AG04450 (cell line): ENCODE data around the gene LOC128125822.
"Not testable (repeated sequence)": the region's sequence is repeated elsewhere in the genome, so short reads cannot be mapped to it uniquely, and the experiment has no call there.

ENCODE experiments used
- CTCF ChIA-PET: fragments of 300-600, 350-600 bp; formaldehyde crosslinking; extraction: SDS; loops from one replicate; lab custom pipeline; 2022; ENCODE audit warnings: antibody characterized with exemption, inconsistent platforms; lab: Charles Lee
- POLR2A ChIA-PET: fragments of 350-600 bp; formaldehyde crosslinking; extraction: SDS; loops from one replicate; lab custom pipeline; 2021; ENCODE audit warnings: antibody characterized with exemption, inconsistent platforms; lab: Yijun Ruan, JAX
- DNase-seq: peaks from one replicate; pipeline ENCODE4 v3.0.0-alpha.2; 2011; ENCODE audit warnings: low read depth, low spot score
- H3K27ac ChIP-seq: one replicate; pipeline ENCODE4 v1.5.1; 2012; ENCODE audit warnings: low read depth, low read length, control low read depth
- H3K27me3 ChIP-seq: one replicate; pipeline ENCODE4 v1.6.0; 2012; ENCODE audit warnings: low read length; ENCODE audit not compliant: control insufficient read depth, insufficient read depth
- H3K4me3 ChIP-seq: 2 replicates; pipeline ENCODE4 v1.5.1; 2011; ENCODE audit warnings: mild to moderate bottlenecking, low read depth, low read length, control low read depth
- H3K9me3 ChIP-seq: 2 replicates; pipeline ENCODE4 v1.5.1; 2012; ENCODE audit warnings: low read length; ENCODE audit not compliant: control insufficient read depth, insufficient read depth
- TF ChIP-seq, protein P1 (sequence below): IDR thresholded peaks from 2 replicates; pipeline ENCODE4 v1.5.1; 2011; ENCODE audit warnings: low read depth, low read length, control low read depth, inconsistent platforms

Gene LOC128125822

DNA sequence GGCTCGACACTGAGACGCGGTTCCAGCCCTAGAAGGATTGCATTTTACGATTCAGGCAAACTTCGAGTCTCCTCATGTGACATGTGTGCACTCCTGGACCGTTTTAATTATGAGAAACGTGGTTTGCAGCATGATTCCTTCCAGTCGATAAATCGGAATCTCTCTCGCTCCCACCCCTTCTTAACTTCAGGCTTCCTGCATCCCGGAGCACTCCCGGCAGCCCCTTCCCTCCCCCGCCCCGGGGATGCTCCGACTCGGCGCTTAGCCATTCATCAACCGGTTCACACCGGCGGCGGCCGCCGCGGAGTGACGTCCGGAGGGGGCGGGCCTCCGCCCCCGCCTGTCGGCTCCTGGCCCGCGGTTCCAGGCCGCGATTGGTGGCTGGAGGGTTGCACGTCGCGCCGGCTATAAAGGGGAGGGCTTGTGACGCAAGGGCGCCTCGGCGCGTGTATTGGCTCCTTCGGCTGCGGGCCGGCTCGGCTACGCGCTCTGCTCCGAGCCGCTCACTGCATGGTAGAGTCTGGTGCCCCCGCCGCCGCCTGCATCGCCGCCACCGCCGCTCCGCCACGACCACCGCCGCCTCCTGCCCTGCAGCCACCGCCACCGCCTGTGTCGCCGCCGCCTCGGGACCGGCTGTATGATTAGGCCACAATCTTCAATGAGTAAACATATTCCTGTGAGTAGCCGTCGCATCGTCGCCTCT, at the start of gene LOC128125822, which contains the start of gene PTP4A1:
Gene LOC128125822, plus strand, starts transcription at position 437 of the 703 bp plus-strand sequence.
Gene PTP4A1, plus strand, starts transcription at position 437 of the 703 bp plus-strand sequence. CDS start 4,401 bp downstream, outside the sequence.
- POLR2A ChIA-PET: no interaction called here
- peak; percentile 96 for DNase-seq

GRCh38 chr6:63522911-63523287, 49.4 kb upstream of the LOC128125822 start:
- CTCF ChIA-PET: interaction anchor here (0.6 kb wide), 1 partner anchor 81 kb away, joined by 3 read pairs; no protein-coding TSS in a partner anchor
- POLR2A ChIA-PET, H3K27me3 ChIP-seq, DNase-seq, H3K4me3 ChIP-seq, H3K9me3 ChIP-seq, H3K27ac ChIP-seq: not testable (repeated sequence)

More for the DNA sequence above, at the start of gene LOC128125822, which contains the start of gene PTP4A1:
- Histone ChIP-seq H3K9me3 (peaks cover 2% of the 10 kb centered on the region; the same call in 1 of the 2 replicates), H3K27ac (peak within 1 kb of the TSS; percentile 94), H3K4me3 (peak within 1 kb of the TSS; percentile 86), H3K27me3 (no peaks in the 10 kb centered on the region)
- TF ChIP-seq, protein P1, sequence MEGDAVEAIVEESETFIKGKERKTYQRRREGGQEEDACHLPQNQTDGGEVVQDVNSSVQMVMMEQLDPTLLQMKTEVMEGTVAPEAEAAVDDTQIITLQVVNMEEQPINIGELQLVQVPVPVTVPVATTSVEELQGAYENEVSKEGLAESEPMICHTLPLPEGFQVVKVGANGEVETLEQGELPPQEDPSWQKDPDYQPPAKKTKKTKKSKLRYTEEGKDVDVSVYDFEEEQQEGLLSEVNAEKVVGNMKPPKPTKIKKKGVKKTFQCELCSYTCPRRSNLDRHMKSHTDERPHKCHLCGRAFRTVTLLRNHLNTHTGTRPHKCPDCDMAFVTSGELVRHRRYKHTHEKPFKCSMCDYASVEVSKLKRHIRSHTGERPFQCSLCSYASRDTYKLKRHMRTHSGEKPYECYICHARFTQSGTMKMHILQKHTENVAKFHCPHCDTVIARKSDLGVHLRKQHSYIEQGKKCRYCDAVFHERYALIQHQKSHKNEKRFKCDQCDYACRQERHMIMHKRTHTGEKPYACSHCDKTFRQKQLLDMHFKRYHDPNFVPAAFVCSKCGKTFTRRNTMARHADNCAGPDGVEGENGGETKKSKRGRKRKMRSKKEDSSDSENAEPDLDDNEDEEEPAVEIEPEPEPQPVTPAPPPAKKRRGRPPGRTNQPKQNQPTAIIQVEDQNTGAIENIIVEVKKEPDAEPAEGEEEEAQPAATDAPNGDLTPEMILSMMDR: no peak
- CTCF ChIA-PET: no interaction called here

DNA sequence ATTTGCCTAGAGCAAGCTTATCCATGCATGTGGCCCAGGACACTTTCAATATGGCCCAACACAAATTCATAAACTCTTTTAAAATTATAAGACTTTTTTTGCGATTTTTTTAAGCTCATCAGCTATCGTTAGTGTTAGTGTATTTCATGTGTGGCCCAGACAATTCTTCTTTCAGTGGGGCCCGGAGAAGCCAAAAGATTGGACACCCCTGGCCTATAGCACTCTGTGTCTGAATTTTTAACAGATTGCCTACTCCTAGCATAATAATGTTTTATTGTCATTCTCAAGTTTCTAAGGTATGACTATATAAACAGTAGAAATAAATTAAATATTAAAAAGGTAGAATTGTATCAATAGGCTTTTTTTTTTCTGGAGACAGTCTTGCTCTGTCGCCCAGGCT, 48.6 kb upstream of the LOC128125822 start:
- TF ChIP-seq, protein P1: no peak
- H3K27ac ChIP-seq: no peak overlapping the region
- H3K4me3 ChIP-seq: no peak overlapping the region
- no peaks in the 10 kb centered on the region for H3K27me3 ChIP-seq
- DNase-seq: no peak
- POLR2A ChIA-PET: no interaction called here
- CTCF ChIA-PET: no interaction called here
- H3K9me3 ChIP-seq: no peaks in the 10 kb centered on the region

DNA sequence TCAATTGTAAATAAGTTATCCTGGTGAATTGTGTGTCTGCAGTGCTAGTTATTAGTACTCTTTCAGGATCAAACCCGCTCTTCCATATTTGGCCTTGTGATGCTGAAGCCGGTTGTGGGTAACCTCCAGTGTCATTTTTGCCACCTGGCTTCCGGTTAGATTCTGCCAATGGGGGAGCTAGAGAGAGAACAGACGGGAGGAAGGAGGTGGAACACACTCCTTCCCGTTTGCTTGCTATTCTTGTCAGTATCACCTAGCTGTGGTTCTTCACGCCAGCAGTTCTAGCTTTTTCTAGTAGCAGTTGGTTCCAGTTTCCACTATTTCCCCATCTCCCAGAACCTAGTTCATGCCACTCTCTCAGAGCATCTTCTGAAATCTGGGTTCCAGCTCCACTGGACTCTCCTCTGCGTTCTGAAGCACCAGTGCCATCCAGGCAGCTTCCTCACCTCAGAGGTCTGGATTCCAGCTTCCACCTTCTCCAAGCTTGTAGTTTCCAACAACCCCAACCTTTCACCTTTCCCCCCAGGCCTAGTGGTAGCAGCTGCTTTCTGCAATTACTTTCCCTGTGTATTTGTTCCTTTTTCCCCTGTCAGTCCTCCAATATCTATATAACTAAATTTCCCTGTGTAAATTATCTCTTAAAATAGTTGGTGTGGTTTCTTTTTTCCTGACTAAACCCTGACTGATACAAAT, 46.9 kb upstream of the LOC128125822 start:
- Histone ChIP-seq H3K27me3 (no peaks in the 10 kb centered on the region), H3K27ac (no peak overlapping the region), H3K9me3 (no peaks in the 10 kb centered on the region), H3K4me3 (no peak overlapping the region)
- CTCF ChIA-PET: interaction anchor here (1.8 kb wide), 1 partner anchor 16 kb away, joined by 4 read pairs; no protein-coding TSS in a partner anchor
- DNase-seq: no peak
- TF ChIP-seq, protein P1: no peak
- POLR2A ChIA-PET: no interaction called here

DNA sequence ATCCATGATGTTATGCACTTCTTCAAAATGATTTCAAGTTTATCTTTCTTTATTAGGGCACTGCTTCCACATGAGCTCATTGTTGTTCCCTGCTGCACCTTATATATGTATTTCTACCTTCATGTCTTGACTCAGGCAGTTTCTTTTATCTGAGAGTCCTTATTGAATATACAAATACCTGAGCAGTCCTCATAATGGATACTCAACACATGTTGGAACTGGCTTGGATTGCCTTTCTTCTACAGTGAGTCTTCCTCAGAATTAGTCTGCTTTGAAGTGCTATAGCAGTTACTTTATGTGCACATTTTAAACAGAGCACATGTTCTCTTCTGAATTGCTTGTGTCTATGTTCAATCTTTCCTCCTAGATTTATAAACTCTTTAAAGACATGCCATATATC, 45.3 kb upstream of the LOC128125822 start:
- TF ChIP-seq, protein P1: no peak
- no peak overlapping the region for H3K27ac ChIP-seq
- POLR2A ChIA-PET: interaction anchor here (0.7 kb wide), 1 partner anchor 47 kb away, joined by 3 read pairs; no protein-coding TSS in a partner anchor
- DNase-seq: no peak
- no peak overlapping the region for H3K4me3 ChIP-seq
- CTCF ChIA-PET: interaction anchor here (0.6 to 1.2 kb wide), 2 partner anchors 48 to 174 kb away, joined by 3 to 6 read pairs; no protein-coding TSS in a partner anchor
- H3K9me3 ChIP-seq: no peaks in the 10 kb centered on the region
- no peaks in the 10 kb centered on the region for H3K27me3 ChIP-seq
